ENCODE measurements around the gene IFI27.

IFI27 gene

GRCh38 chr14:94123296-94123695 is 12.8 kb downstream of the IFI27 start:
- Histone ChIP-seq H3K4me3 (ENCODE audit: control insufficient read depth in 1 of 7, extremely low read depth in 1 of 7, insufficient read depth in 4 of 7, low read depth in 2 of 7, low read length in 6 of 7) (no peak overlapping the region), H3K4me1 (ENCODE audit: control extremely low read depth in 1 of 4, control insufficient read depth in 4 of 4, insufficient read depth in 4 of 4, low read length in 3 of 4) (no peaks in the 10 kb centered on the region), H3K36me3 (ENCODE audit: control insufficient read depth in 4 of 4, insufficient read depth in 4 of 4, low read length in 3 of 4) (peaks cover 0 to 2% (median 0%) of the 10 kb centered on the region in 4 experiments), H3K27me3 (replicated peaks in 2 of 5; ENCODE audit: control insufficient read depth in 4 of 5, insufficient read depth in 5 of 5, low read length in 4 of 5) (peaks cover 0 to 9% (median 0%) of the 10 kb centered on the region in 5 experiments), H3K27ac (ENCODE audit: insufficient read depth in 1 of 2, low read depth in 1 of 2, low read length in 2 of 2, poor library complexity in 1 of 2, severe bottlenecking in 2 of 2) (no peak overlapping the region), H3K9me3 (ENCODE audit: control extremely low read depth in 1 of 5, control insufficient read depth in 4 of 5, insufficient read depth in 2 of 5, low read depth in 1 of 5, low read length in 4 of 5) (peaks cover 3 to 22% (median 7%) of the 10 kb centered on the region in 5 experiments)
- ChIA-PET POLR2A (no interaction called here), CTCF (interaction anchor here (2.7 kb wide), 1 partner anchor 13 kb away, joined by 10 read pairs; no protein-coding TSS in a partner anchor)
- DNase-seq: no peak
- 97% methylated on average over 8 of the region's 9 CpGs for WGBS (ENCODE audit: insufficient coverage)

GRCh38 chr14:94123868-94124267 is 13.3 kb downstream of the IFI27 start:
- peaks cover 3 to 22% (median 7%) of the 10 kb centered on the region in 5 experiments for H3K9me3 ChIP-seq (ENCODE audit: control extremely low read depth in 1 of 5, control insufficient read depth in 4 of 5, insufficient read depth in 2 of 5, low read depth in 1 of 5, low read length in 4 of 5)

GRCh38 chr14:94124582-94125377 is 14.2 kb downstream of the IFI27 start:
- POLR2A ChIA-PET: no interaction called here
- no peak for DNase-seq
- H3K27me3 ChIP-seq (replicated peaks in 2 of 5; ENCODE audit: control insufficient read depth in 4 of 5, insufficient read depth in 5 of 5, low read length in 4 of 5): peaks cover 0 to 5% (median 0%) of the 10 kb centered on the region in 5 experiments
- H3K36me3 ChIP-seq (ENCODE audit: control insufficient read depth in 4 of 4, insufficient read depth in 4 of 4, low read length in 3 of 4): peaks cover 0 to 2% (median 0%) of the 10 kb centered on the region in 4 experiments
- CTCF ChIA-PET: interaction anchor here (1.4 to 2.7 kb wide), 2 partner anchors 9 to 12 kb away, joined by 6 to 10 read pairs; no protein-coding TSS in a partner anchor
- no peak overlapping the region for H3K27ac ChIP-seq (ENCODE audit: insufficient read depth in 1 of 2, low read depth in 1 of 2, low read length in 2 of 2, poor library complexity in 1 of 2, severe bottlenecking in 2 of 2)
- H3K4me3 ChIP-seq (ENCODE audit: control insufficient read depth in 1 of 7, extremely low read depth in 1 of 7, insufficient read depth in 4 of 7, low read depth in 2 of 7, low read length in 6 of 7): no peak overlapping the region
- H3K4me1 ChIP-seq (ENCODE audit: control extremely low read depth in 1 of 4, control insufficient read depth in 4 of 4, insufficient read depth in 4 of 4, low read length in 3 of 4): peaks cover 0 to 9% (median 9%) of the 10 kb centered on the region in 4 experiments
- H3K9me3 ChIP-seq (ENCODE audit: control extremely low read depth in 1 of 5, control insufficient read depth in 4 of 5, insufficient read depth in 2 of 5, low read depth in 1 of 5, low read length in 4 of 5): peaks cover 3 to 13% (median 4%) of the 10 kb centered on the region in 5 experiments
- 100% methylated on average over 5 of the region's 9 CpGs for WGBS (ENCODE audit: insufficient coverage)

More at GRCh38 chr14:94123868-94124267, 13.3 kb downstream of the IFI27 start:
- ChIA-PET CTCF (interaction anchor here (2.7 kb wide), 1 partner anchor 13 kb away, joined by 10 read pairs; no protein-coding TSS in a partner anchor), POLR2A (no interaction called here)
- Histone ChIP-seq H3K4me3 (ENCODE audit: control insufficient read depth in 1 of 7, extremely low read depth in 1 of 7, insufficient read depth in 4 of 7, low read depth in 2 of 7, low read length in 6 of 7) (no peak overlapping the region), H3K27me3 (replicated peaks in 2 of 5; ENCODE audit: control insufficient read depth in 4 of 5, insufficient read depth in 5 of 5, low read length in 4 of 5) (peaks cover 0 to 9% (median 0%) of the 10 kb centered on the region in 5 experiments), H3K36me3 (ENCODE audit: control insufficient read depth in 4 of 4, insufficient read depth in 4 of 4, low read length in 3 of 4) (peaks cover 0 to 2% (median 0%) of the 10 kb centered on the region in 4 experiments), H3K4me1 (ENCODE audit: control extremely low read depth in 1 of 4, control insufficient read depth in 4 of 4, insufficient read depth in 4 of 4, low read length in 3 of 4) (peaks cover 0 to 3% (median 1%) of the 10 kb centered on the region in 4 experiments), H3K27ac (ENCODE audit: insufficient read depth in 1 of 2, low read depth in 1 of 2, low read length in 2 of 2, poor library complexity in 1 of 2, severe bottlenecking in 2 of 2) (no peak overlapping the region)
- DNase-seq: no peak
- WGBS (ENCODE audit: insufficient coverage): 100% methylated on average over 1 of the region's 1 CpG

- peaks cover 0 to 3% (median 0%) of the 10 kb centered on the region in 5 experiments for H3K27me3 ChIP-seq (replicated peaks in 2 of 5; ENCODE audit: control insufficient read depth in 4 of 5, insufficient read depth in 5 of 5, low read length in 4 of 5)
- H3K9me3 ChIP-seq (ENCODE audit: control extremely low read depth in 1 of 5, control insufficient read depth in 4 of 5, insufficient read depth in 2 of 5, low read depth in 1 of 5, low read length in 4 of 5): peaks cover 0 to 3% (median 2%) of the 10 kb centered on the region in 5 experiments
- WGBS (ENCODE audit: insufficient coverage): 92% methylated on average over 4 of the region's 6 CpGs
- H3K36me3 ChIP-seq (ENCODE audit: control insufficient read depth in 4 of 4, insufficient read depth in 4 of 4, low read length in 3 of 4): peaks cover 0 to 2% (median 0%) of the 10 kb centered on the region in 4 experiments
- no peak for DNase-seq
- H3K4me3 ChIP-seq (ENCODE audit: control insufficient read depth in 1 of 7, extremely low read depth in 1 of 7, insufficient read depth in 4 of 7, low read depth in 2 of 7, low read length in 6 of 7): no peak overlapping the region
- CTCF ChIA-PET: interaction anchor here (1.4 to 2.7 kb wide), 2 partner anchors 10 to 11 kb away, joined by 6 to 10 read pairs; no protein-coding TSS in a partner anchor
- H3K27ac ChIP-seq (ENCODE audit: insufficient read depth in 1 of 2, low read depth in 1 of 2, low read length in 2 of 2, poor library complexity in 1 of 2, severe bottlenecking in 2 of 2): no peak overlapping the region
- peaks cover 0 to 16% (median 14%) of the 10 kb centered on the region in 4 experiments for H3K4me1 ChIP-seq (ENCODE audit: control extremely low read depth in 1 of 4, control insufficient read depth in 4 of 4, insufficient read depth in 4 of 4, low read length in 3 of 4)
- POLR2A ChIA-PET: no interaction called here
These were observed 15.3 kb downstream of the IFI27 start for GRCh38 chr14:94125659-94126418.

- Histone ChIP-seq H3K27me3 (replicated peaks in 2 of 5; ENCODE audit: control insufficient read depth in 4 of 5, insufficient read depth in 5 of 5, low read length in 4 of 5) (peaks cover 0 to 6% (median 0%) of the 10 kb centered on the region in 5 experiments), H3K36me3 (ENCODE audit: control insufficient read depth in 4 of 4, insufficient read depth in 4 of 4, low read length in 3 of 4) (peaks cover 0 to 2% (median 0%) of the 10 kb centered on the region in 4 experiments), H3K4me1 (ENCODE audit: control extremely low read depth in 1 of 4, control insufficient read depth in 4 of 4, insufficient read depth in 4 of 4, low read length in 3 of 4) (peaks cover 0 to 16% (median 14%) of the 10 kb centered on the region in 4 experiments), H3K27ac (ENCODE audit: insufficient read depth in 1 of 2, low read depth in 1 of 2, low read length in 2 of 2, poor library complexity in 1 of 2, severe bottlenecking in 2 of 2) (no peak overlapping the region), H3K9me3 (ENCODE audit: control extremely low read depth in 1 of 5, control insufficient read depth in 4 of 5, insufficient read depth in 2 of 5, low read depth in 1 of 5, low read length in 4 of 5) (peaks cover 0 to 3% (median 0%) of the 10 kb centered on the region in 5 experiments), H3K4me3 (ENCODE audit: control insufficient read depth in 1 of 7, extremely low read depth in 1 of 7, insufficient read depth in 4 of 7, low read depth in 2 of 7, low read length in 6 of 7) (no peak overlapping the region)
- ChIA-PET CTCF (no interaction called here), POLR2A (no interaction called here)
- WGBS (ENCODE audit: insufficient coverage): 89% methylated on average over 1 of the region's 1 CpG
- no peak for DNase-seq
These were observed 15.8 kb downstream of the IFI27 start for GRCh38 chr14:94126419-94126677.

- Histone ChIP-seq H3K27me3 (replicated peaks in 2 of 5; ENCODE audit: control insufficient read depth in 4 of 5, insufficient read depth in 5 of 5, low read length in 4 of 5) (peaks cover 0 to 6% (median 0%) of the 10 kb centered on the region in 5 experiments), H3K27ac (ENCODE audit: insufficient read depth in 1 of 2, low read depth in 1 of 2, low read length in 2 of 2, poor library complexity in 1 of 2, severe bottlenecking in 2 of 2) (no peak overlapping the region), H3K4me3 (ENCODE audit: control insufficient read depth in 1 of 7, extremely low read depth in 1 of 7, insufficient read depth in 4 of 7, low read depth in 2 of 7, low read length in 6 of 7) (no peak overlapping the region), H3K9me3 (ENCODE audit: control extremely low read depth in 1 of 5, control insufficient read depth in 4 of 5, insufficient read depth in 2 of 5, low read depth in 1 of 5, low read length in 4 of 5) (peaks cover 0 to 3% (median 0%) of the 10 kb centered on the region in 5 experiments), H3K36me3 (ENCODE audit: control insufficient read depth in 4 of 4, insufficient read depth in 4 of 4, low read length in 3 of 4) (peaks cover 0 to 2% (median 0%) of the 10 kb centered on the region in 4 experiments), H3K4me1 (ENCODE audit: control extremely low read depth in 1 of 4, control insufficient read depth in 4 of 4, insufficient read depth in 4 of 4, low read length in 3 of 4) (peaks cover 0 to 16% (median 14%) of the 10 kb centered on the region in 4 experiments)
- WGBS (ENCODE audit: insufficient coverage): 100% methylated on average over 5 of the region's 5 CpGs
- ChIA-PET CTCF (interaction anchor here (2.8 kb wide), 1 partner anchor 11 kb away, joined by 16 read pairs; no protein-coding TSS in a partner anchor), POLR2A (no interaction called here)
- no peak for DNase-seq
These were observed 16.3 kb downstream of the IFI27 start for GRCh38 chr14:94126800-94127199.

Data from common myeloid progenitor, CD34-positive (primary cell).